Fibroblast of pulmonary artery (primary cell): Measurements from ENCODE around the gene KCNK7.

ENCODE experiments used
- DNase-seq: peaks from one replicate; pipeline ENCODE4 v3.0.0-alpha.2; 2010; ENCODE audit warnings: low read depth
- H3K4me3 ChIP-seq: replicated peaks from 2 replicates; pipeline ENCODE4 v1.5.1; 2011; ENCODE audit warnings: low read depth, mild to moderate bottlenecking, control low read depth, low read length, moderate library complexity
- CTCF ChIP-seq: IDR thresholded peaks from 2 replicates; pipeline ENCODE4 v1.5.1; 2011; ENCODE audit warnings: mild to moderate bottlenecking, control low read depth, low read length, inconsistent platforms; ENCODE audit errors: missing control alignments

The KCNK7 gene

DNA sequence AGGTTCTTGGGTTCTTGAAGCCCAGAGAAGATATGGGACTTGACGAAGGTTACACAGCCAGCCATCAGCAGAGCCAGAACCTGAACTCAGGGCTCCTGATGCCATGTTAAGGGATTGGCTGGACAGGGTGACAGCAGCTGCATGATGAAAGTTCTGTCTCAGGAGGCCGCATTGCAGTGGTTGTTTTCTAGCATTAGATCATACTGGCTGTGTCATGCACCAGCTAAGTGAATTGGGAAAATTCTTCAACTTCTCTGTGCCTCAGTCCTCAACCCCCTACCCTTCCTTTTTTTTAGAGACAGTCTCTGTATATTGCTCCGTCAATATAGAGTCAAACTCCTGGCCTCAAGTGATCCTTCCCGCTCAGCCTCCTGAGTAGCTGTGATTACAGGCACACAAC, 32.0 kb downstream of the KCNK7 start:
- no peak for DNase-seq
- no peak for TF ChIP-seq CTCF
- no peak overlapping the region for H3K4me3 ChIP-seq

DNA sequence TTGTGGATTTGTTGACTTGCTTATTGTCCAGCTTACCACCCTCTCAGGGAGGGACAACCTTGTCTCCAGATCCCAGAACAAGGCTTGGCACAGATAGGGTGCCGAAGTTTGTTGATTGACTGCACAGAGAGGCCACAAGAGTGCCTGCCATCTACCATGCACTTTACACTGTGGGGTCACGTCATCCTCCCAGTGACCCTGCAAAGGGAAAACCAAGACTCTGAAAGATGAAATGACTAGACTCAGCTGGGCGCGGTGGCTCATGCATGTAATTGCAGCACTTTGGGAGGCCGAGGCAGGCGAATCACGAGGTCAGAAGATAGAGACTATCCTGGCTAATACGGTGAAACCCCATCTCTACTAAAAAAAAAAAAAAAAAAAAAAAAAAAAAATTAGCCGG, 32.8 kb downstream of the KCNK7 start:
- no peak for DNase-seq
- H3K4me3 ChIP-seq: no peak overlapping the region
- TF ChIP-seq CTCF: no peak

GRCh38 chr11:65562020-65562419, 33.6 kb downstream of the KCNK7 start:
- no peak for DNase-seq
- no peak for TF ChIP-seq CTCF
- H3K4me3 ChIP-seq: no peak overlapping the region

- H3K4me3 ChIP-seq: no peak overlapping the region
Observed at GRCh38 chr11:65560555-65561418, 34.8 kb downstream of the KCNK7 start.

GRCh38 chr11:65559951-65560537, 35.6 kb downstream of the KCNK7 start:
- no peak for TF ChIP-seq CTCF
- peak; percentile 62 for DNase-seq
- H3K4me3 ChIP-seq: no peak overlapping the region

More at GRCh38 chr11:65560555-65561418, 34.8 kb downstream of the KCNK7 start:
- TF ChIP-seq CTCF: no peak
- peak; percentile 61 for DNase-seq

DNA sequence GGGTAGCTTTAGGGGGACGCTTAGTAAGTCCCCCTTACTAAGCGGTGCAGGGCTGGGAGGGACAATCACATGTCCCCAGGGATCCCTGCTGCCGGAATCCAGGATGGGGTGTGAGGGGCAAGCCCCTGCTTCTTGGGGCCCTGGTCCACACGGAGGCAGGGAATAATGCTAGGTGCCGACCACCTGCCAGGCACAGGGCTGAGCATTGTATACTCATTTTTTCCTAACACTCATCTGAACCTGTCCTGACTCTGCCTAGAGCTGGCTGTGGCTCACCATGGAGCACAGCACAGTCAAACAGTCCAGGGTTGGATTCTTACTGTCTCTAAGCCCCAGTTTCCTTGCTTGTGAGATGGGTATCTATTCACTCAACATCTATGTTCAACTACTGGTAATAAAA, 36.1 kb downstream of the KCNK7 start:
- TF ChIP-seq CTCF: no peak
- no peak for DNase-seq
- H3K4me3 ChIP-seq: no peak overlapping the region
